WTC11 (cell line): ENCODE measurements around the gene NPTX1.

ENCODE experiments used
- ATF1 ChIP-seq: sonication (generic); formaldehyde crosslinking; IDR thresholded peaks from 2 replicates; pipeline ENCODE4 v1.8.1; 2023; ENCODE audit warnings: mild to moderate bottlenecking, moderate library complexity, missing genetic modification reagents
- CTCF ChIP-seq: fragments of 200-600 bp; IDR thresholded peaks from 2 replicates; pipeline ENCODE4 v1.8.0; 2022; ENCODE audit warnings: antibody characterized with exemption
- SP1 ChIP-seq: sonication (generic); formaldehyde crosslinking; conservative IDR thresholded peaks from 2 replicates; pipeline ENCODE4 v1.8.1; 2022; ENCODE audit warnings: missing genetic modification reagents

- TF ChIP-seq CTCF (no peak), SP1 (CRISPR knock-in tag) (no peak), ATF1 (no peak)
Observed at GRCh38 chr17:80418589-80418988, 57.8 kb downstream of the NPTX1 start.
